OCI-LY3 (cell line): ENCODE data around the gene SLC25A13.

Experiments
- H2AFZ ChIP-seq: fragments of 200-600, 300-600 bp; shearing (Covaris generic); 2 replicates; pipeline ENCODE4 v1.6.0; 2014; ENCODE audit warnings: antibody characterized with exemption, low read depth, low read length
- H3K27ac ChIP-seq: fragments of 200-600, 300-600 bp; sonication (generic); 2 replicates; pipeline ENCODE4 v1.5.1; 2014; ENCODE audit warnings: mild to moderate bottlenecking, low read length, moderate library complexity, mixed read lengths
- H3K27me3 ChIP-seq: fragments of 200-600, 300-600 bp; sonication (generic); 2 replicates; pipeline ENCODE4 v1.6.1; 2014; ENCODE audit warnings: low read depth, low read length, mixed read lengths
- H3K36me3 ChIP-seq: fragments of 200-600, 300-600 bp; sonication (generic); replicated peaks from 2 replicates; pipeline ENCODE3; 2014; ENCODE audit warnings: low read depth, low read length, mixed read lengths
- H3K4me1 ChIP-seq: fragments of 300-600, 200-600 bp; sonication (generic); 2 replicates; pipeline ENCODE4 v1.6.1; 2014; ENCODE audit warnings: low read length, mixed read lengths
- H3K4me2 ChIP-seq: fragments of 200-600, 300-600 bp; sonication (generic); 2 replicates; pipeline ENCODE4 v1.6.1; 2014; ENCODE audit warnings: low read length, mixed read lengths
- H3K4me3 ChIP-seq: fragments of 300-600, 200-600 bp; sonication (generic); 2 replicates; pipeline ENCODE4 v1.5.1; 2014; ENCODE audit warnings: antibody characterized with exemption, mild to moderate bottlenecking, low read length, moderate library complexity
- H3K79me2 ChIP-seq: fragments of 300-600, 200-600 bp; shearing (Covaris generic); 2 replicates; pipeline ENCODE4 v1.6.1; 2014; ENCODE audit warnings: mild to moderate bottlenecking, low read length, mixed read lengths
- H3K9ac ChIP-seq: fragments of 300-600, 200-600 bp; shearing (Covaris generic); 2 replicates; pipeline ENCODE4 v1.6.0; 2014; ENCODE audit warnings: mild to moderate bottlenecking, low read length, moderate library complexity
- H3K9me3 ChIP-seq: fragments of 200-600, 300-600 bp; shearing (Covaris generic); 2 replicates; pipeline ENCODE4 v1.6.1; 2014; ENCODE audit warnings: low read length, mixed read lengths; ENCODE audit not compliant: insufficient read depth
- H4K20me1 ChIP-seq: fragments of 200-600, 300-600 bp; sonication (generic); 2 replicates; pipeline ENCODE4 v1.6.1; 2016; ENCODE audit warnings: low read length, mixed read lengths; ENCODE audit not compliant: insufficient read depth
- CTCF ChIP-seq: fragments of 200-600, 300-600 bp; sonication (generic); IDR thresholded peaks from 2 replicates; pipeline ENCODE4 v1.5.1; 2014; ENCODE audit warnings: antibody characterized with exemption, low read length, low read depth
- EZH2phosphoT487 ChIP-seq: fragments of 200-600 bp; shearing (Covaris generic); IDR thresholded peaks from 2 replicates; pipeline ENCODE4 v1.6.1; 2018; ENCODE audit warnings: antibody characterized with exemption, mixed run types, low read depth

Gene SLC25A13

GRCh38 chr7:96188591-96188991, 133.3 kb downstream of the SLC25A13 start:
- H3K4me2 ChIP-seq: no peak overlapping the region
- no peak overlapping the region for H2AFZ ChIP-seq
- H4K20me1 ChIP-seq: no peaks in the 10 kb centered on the region
- TF ChIP-seq CTCF (no peak), EZH2phosphoT487 (no peak)
- peaks cover 26% of the 10 kb centered on the region for H3K36me3 ChIP-seq
- no peak overlapping the region for H3K4me3 ChIP-seq
- no peak overlapping the region for H3K9ac ChIP-seq
- H3K27ac ChIP-seq: no peak overlapping the region
- H3K4me1 ChIP-seq: no peaks in the 10 kb centered on the region
- H3K79me2 ChIP-seq: no peaks in the 10 kb centered on the region
- no peaks in the 10 kb centered on the region for H3K9me3 ChIP-seq
- H3K27me3 ChIP-seq: no peaks in the 10 kb centered on the region

GRCh38 chr7:96188174-96188581, 133.7 kb downstream of the SLC25A13 start:
- Histone ChIP-seq H3K27me3 (no peaks in the 10 kb centered on the region), H3K9ac (no peak overlapping the region), H2AFZ (no peak overlapping the region), H3K79me2 (no peaks in the 10 kb centered on the region), H3K4me3 (no peak overlapping the region), H3K9me3 (no peaks in the 10 kb centered on the region), H3K4me1 (no peaks in the 10 kb centered on the region), H3K27ac (no peak overlapping the region), H3K36me3 (peaks cover 30% of the 10 kb centered on the region), H4K20me1 (no peaks in the 10 kb centered on the region), H3K4me2 (no peak overlapping the region)
- no peak for TF ChIP-seq EZH2phosphoT487
- no peak for TF ChIP-seq CTCF

- TF ChIP-seq CTCF: no peak
- TF ChIP-seq EZH2phosphoT487: no peak
- Histone ChIP-seq H4K20me1 (no peaks in the 10 kb centered on the region), H3K27ac (no peak overlapping the region), H3K79me2 (no peaks in the 10 kb centered on the region), H3K4me2 (no peak overlapping the region), H3K9ac (no peak overlapping the region), H3K9me3 (no peaks in the 10 kb centered on the region), H3K36me3 (peaks cover 30% of the 10 kb centered on the region), H3K27me3 (no peaks in the 10 kb centered on the region), H2AFZ (no peak overlapping the region), H3K4me3 (no peak overlapping the region), H3K4me1 (peaks cover 4% of the 10 kb centered on the region)
Measured at GRCh38 chr7:96187735-96188134, 134.2 kb downstream of the SLC25A13 start.

GRCh38 chr7:96184783-96185182, 137.1 kb downstream of the SLC25A13 start:
- Histone ChIP-seq H3K4me1 (peaks cover 12% of the 10 kb centered on the region), H4K20me1 (no peaks in the 10 kb centered on the region), H3K9ac (no peak overlapping the region), H3K36me3 (peaks cover 27% of the 10 kb centered on the region), H3K79me2 (no peaks in the 10 kb centered on the region), H3K4me3 (no peak overlapping the region), H3K9me3 (no peaks in the 10 kb centered on the region), H3K4me2 (no peak overlapping the region), H2AFZ (no peak overlapping the region), H3K27me3 (no peaks in the 10 kb centered on the region), H3K27ac (no peak overlapping the region)
- TF ChIP-seq EZH2phosphoT487 (no peak), CTCF (no peak)
